Middle frontal gyrus (tissue), 1 donor: ENCODE measurements around the gene BMF.
"Not testable (repeated sequence)": the region's sequence is repeated elsewhere in the genome, so short reads cannot be mapped to it uniquely, and the experiment has no call there.

Experiments used
- DNase-seq: peaks from one replicate; pipeline ENCODE4 v3.0.0-alpha.2; 2015; ENCODE audit warnings: low spot score; ENCODE audit errors: extremely low spot score

The BMF gene

DNA sequence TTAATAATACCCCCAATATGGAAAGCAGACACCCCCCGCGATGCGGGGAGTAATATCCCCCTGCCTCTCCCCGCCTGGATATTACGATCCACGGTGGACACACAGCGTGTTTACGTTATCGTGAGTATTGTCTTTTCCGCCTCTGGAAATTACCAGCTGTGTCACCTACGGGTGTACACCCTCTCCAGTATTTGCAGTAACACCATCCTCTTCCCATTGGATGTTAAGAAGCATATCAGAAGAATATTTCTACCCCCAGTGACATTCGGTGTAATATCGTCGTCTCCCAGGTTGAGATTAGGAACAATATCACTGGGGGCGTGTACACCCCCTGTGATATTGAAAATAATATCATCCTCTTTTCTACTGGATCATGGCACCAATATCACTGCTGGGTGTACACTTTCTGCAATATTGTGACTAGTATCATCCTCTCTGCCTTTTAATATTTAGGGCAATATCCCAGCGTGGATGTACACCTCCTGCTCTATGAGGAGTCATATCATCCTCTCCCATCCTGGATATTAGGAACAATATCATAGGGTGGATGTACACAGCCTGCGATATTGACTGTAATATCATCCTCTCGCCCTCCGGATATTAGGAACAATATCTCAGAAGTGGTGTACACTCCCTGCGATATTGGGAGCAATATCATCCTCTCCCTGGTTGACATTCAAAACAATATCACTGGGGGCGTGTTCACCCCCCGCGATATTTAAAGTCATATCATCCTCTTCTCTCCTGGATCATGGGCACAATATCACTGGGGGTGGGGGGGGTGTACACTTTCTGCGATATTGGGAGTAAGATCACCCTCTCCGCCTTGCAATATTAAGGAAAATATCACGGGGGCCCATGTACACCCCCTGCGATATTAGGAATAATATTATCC lies 20.3 kb upstream of the BMF start:
- DNase-seq: no peak

DNA sequence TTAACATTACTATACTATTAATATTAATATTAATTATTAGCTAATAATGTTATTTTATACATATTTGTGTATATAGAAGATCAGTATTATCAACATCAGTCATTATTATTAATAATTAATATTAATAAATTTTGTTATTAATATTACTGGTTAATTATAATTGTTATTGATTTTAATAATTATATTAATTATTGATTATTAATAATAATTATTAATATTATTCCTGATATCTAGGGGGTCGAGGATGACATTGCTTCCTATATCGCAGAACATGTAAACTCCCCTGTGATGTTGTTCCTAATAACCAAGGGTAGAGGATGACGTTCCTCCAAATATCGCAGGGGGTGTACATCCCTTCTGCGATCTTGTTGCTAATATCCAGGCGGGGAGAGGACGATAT lies 17.3 kb upstream of the BMF start:
- no peak for DNase-seq

DNA sequence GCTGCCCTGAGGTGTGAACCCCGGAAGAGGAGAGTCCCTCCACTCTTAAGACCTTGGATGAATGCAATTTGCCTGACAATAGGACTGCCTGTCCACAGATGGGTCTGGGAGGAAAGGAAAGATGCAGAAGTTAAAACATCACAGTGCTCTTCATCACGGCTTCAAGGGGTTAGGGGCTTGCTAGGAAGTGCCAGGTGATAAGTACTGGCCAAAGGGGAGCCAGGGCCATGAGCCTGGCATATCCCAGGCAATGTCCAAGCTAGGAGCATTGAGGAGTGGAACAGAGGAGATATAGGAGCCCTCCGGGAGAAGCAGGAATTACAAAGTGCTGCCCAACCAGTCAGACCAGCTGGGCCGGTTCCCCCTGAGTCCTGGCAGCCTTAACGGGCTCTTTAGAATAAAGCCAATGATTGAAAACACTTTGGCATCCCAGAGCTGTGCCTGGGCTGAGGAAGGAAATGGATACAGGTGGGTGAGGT lies 16.2 kb upstream of the BMF start:
- DNase-seq: not testable (repeated sequence)

GRCh38 chr15:40124333-40124732 lies 15.7 kb upstream of the BMF start:
- not testable (repeated sequence) for DNase-seq

- not testable (repeated sequence) for DNase-seq
Measured at GRCh38 chr15:40123863-40124262, 15.2 kb upstream of the BMF start.

DNA sequence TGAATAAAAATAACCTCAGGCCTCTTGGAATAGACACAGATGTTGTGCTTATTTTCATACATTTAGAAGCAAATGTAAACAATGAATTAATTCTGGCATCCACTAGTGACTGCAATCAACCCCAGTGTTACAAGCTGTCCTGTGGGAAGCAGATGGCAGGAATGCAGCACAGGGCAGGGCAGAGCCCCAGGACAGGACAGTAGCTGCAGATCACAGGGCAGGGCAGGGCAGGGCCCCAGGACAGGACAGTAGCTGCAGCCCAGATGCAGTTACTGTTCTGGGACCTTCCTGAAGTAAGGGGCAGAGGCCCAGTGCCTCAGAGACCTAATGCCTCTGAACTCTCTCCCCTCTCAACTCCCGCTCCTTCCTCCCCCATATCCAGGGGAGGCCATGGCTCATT lies 14.3 kb upstream of the BMF start:
- not testable (repeated sequence) for DNase-seq

- no peak for DNase-seq
Measured at GRCh38 chr15:40121911-40122638, 13.4 kb upstream of the BMF start.

DNA sequence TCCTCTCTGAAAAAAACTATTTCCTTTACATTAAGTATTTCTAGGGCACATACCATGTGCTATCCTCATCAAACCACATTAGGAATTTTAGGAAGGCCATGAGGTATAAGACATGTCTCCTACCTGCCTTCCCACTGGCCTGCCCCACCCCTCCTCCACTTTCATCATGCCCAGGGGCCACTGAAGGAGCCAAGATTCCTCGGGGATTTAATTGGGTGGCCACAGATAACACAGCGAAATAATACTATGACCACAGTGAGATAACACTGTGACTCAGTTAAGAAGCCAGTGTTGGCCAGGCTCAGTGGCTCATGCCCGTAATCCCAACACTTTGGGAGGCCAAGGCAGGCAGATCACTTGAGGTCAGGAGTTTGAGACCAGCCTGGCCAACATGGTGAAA lies 9.8 kb upstream of the BMF start:
- DNase-seq: no peak

DNA sequence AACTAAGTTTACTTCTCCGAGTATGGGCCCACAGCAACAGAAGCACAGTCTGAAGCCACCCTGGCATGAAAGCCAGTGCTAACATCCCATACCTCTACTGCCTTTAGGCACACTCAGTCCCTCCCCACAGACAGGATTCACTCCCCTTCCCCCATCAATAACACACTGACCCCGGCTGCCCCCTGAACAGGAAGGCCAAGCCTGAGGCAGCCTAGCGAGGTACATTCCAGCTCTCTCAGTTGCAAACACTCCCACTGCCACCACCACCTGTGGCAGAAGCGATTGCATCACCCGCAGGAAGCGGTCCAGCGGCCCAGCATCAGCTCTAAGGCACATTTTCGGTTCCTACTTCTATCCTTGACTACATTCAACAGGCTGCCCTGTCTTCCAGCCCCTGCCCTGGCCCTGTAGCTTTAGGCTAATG lies 7.0 kb upstream of the BMF start:
- DNase-seq: no peak

- DNase-seq: not testable (repeated sequence)
Measured at GRCh38 chr15:40115106-40115505, 6.4 kb upstream of the BMF start.

DNA sequence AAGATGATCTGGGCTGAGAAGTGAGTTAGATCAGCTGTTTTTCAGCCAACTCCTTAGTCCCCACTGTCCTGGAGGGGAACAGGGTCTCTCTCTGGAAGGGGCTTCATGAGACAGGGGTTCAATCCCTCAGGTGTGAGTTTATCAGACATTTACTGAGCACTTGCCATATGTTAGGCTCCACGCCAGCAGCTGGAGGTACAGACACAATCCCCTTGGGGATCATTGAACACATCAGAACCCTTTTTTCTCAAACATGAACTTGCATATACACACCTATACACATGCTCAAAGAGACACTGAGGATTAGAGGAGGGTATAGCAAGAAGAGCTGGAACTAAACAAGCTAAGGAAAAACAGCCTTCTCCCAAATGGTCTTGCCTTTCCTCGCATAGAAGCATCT lies 5.5 kb upstream of the BMF start:
- no peak for DNase-seq

GRCh38 chr15:40112789-40113188 lies 4.1 kb upstream of the BMF start:
- DNase-seq: no peak

- no peak for DNase-seq
Measured at GRCh38 chr15:40111888-40112287, 3.2 kb upstream of the BMF start.

- no peak for DNase-seq
Measured at GRCh38 chr15:40110866-40111550, 2.3 kb upstream of the BMF start.

GRCh38 chr15:40108061-40108854 lies 421 bp downstream of the BMF start:
- no peak for DNase-seq

DNA sequence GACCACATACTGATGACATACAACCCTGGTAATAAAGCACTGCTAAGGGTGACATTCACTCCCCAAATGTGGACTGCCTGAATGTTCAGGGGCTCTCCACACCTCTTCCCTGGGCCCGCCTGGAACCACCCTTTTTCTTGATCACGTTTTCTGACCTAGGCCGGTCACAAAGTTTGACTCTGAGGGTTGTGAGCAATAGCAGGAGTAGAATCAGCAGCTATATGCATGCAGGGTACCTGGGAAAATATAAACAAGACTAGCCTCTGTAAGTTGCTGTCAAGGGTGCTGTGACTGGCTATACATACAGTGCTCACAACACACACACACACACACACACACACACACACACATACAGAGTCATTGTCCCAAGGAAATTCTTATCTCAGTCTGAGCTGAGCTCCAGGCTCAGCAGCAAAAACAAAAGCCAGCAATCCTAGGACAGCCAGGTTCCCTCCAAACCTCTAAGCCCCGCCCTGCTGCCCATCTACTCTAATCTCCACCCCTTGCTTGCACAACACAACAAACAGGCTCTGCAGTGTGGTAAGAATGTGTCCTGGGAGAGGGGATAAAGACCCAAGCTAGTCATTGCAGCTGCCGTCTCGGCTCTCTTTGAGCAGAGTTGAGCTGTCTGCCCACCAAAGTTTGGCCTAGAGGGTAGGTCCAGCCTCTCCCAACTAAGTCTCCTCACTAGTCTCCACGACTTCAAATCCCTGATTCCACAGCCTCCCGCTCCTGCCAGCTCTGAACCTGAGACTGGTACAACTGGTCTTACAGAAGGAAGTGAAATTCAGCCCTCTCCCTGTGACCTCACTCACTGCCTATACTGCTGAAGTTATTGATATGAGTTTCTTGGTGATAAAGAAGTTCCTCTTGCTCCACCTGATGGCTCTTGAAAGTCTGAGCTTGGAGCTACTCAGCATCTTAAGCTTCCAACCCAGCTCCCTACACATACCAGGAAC lies 2.2 kb downstream of the BMF start:
- no peak for DNase-seq

DNA sequence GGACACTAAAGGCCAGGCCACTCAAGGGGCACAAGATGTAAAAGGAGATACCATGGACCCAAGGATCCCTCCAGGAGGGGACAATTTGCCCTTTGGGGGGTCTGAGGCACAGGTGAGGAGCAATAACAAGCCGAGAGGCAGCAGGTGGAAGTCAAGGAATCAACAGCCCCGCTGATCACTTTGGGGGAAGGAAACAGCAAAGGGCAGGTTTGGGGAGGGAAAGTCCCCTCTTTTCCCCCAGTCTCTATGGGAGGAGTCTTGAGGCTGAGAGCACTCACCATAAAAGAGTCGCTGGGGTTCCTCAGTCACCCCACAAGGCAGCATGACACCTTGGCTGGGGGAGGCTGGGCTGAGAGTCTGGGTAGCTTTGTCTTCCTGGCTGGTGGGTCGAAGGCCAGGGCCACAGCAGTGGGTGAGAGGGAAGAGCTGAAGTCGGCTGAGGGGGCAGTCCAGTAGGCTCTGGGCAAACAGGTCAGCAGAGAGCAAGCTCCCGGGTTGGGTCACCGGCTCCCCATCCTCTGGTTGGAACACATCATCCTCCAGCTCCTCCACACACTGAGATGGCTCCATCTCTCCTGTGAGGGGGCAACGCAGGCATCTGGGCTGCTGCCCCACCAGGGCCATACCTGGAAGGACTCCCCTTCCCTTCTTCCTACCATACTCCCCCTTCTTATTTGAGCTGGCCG lies 3.0 kb downstream of the BMF start:
- no peak for DNase-seq

GRCh38 chr15:40104865-40105516 lies 3.7 kb downstream of the BMF start:
- DNase-seq: peak; percentile 58
